Left lobe of liver (tissue), 2 donors: Measurements from ENCODE around the gene EAPP. TPM values are rescaled to one million over a fixed set of nuclear protein-coding genes. Genes with fewer than 3 reads are reported as not detected.
"Not testable (repeated sequence)": the region's sequence is repeated elsewhere in the genome, so short reads cannot be mapped to it uniquely, and the experiment has no call there.

Experiments
- ATAC-seq: fragments of 200-7000 bp; cut with Tn5 transposase; one replicate; pipeline ENCODE4 v1.9.1; 2020; ENCODE audit warnings: mild to moderate bottlenecking, moderate library complexity
- DNase-seq: peaks from one replicate; pipeline ENCODE4 v3.0.0-alpha.2; 2020; ENCODE audit warnings: low spot score
- total RNA-seq: library from RNA; stranded (reverse); gene quantifications from one replicate; pipeline ENCODE4 v1.2.1, GENCODE V29; 2021
- donor health status: DM: no; HTN: no; CAD: no; lungs with moderate emphysema.
- donor health status: DM: no; HTN: yes; CAD: no.

The EAPP gene
- 15.5 TPM for total RNA-seq

GRCh38 chr14:34539407-34540180, at the start of gene EAPP:
Gene EAPP (minus strand): TSS chr14:34539701. CDS start chr14:34539628, 73 bp downstream.
- ATAC-seq (peak; percentile 99), DNase-seq (peak; percentile 99)

- no peak for DNase-seq
- no peak for ATAC-seq
Measured at GRCh38 chr14:34583525-34583924, 44.0 kb upstream of the EAPP start.

GRCh38 chr14:34582117-34582680, 42.7 kb upstream of the EAPP start:
- DNase-seq (no peak), ATAC-seq (no peak)

GRCh38 chr14:34580381-34580780, 40.9 kb upstream of the EAPP start:
- ATAC-seq (no peak), DNase-seq (peak; percentile 18)

- DNase-seq (no peak), ATAC-seq (no peak)
Measured at GRCh38 chr14:34571771-34572170, 32.3 kb upstream of the EAPP start.

- ATAC-seq (no peak), DNase-seq (no peak)
Measured at GRCh38 chr14:34569750-34570149, 30.2 kb upstream of the EAPP start.

GRCh38 chr14:34568803-34569202, 29.3 kb upstream of the EAPP start:
- no peak for DNase-seq
- ATAC-seq = no peak

GRCh38 chr14:34562776-34563150, 23.3 kb upstream of the EAPP start:
- no peak for DNase-seq
- ATAC-seq = no peak

- DNase-seq, ATAC-seq: not testable (repeated sequence)
Measured at GRCh38 chr14:34562037-34562775, 22.7 kb upstream of the EAPP start.

- peak; percentile 89 for ATAC-seq
- DNase-seq = not testable (repeated sequence)
Measured at GRCh38 chr14:34556498-34556829, 17.0 kb upstream of the EAPP start.

- DNase-seq = not testable (repeated sequence)
- peak; percentile 76 for ATAC-seq
Measured at GRCh38 chr14:34555583-34556497, 16.3 kb upstream of the EAPP start.

- no peak for ATAC-seq
- no peak for DNase-seq
Measured at GRCh38 chr14:34554540-34555250, 15.2 kb upstream of the EAPP start.

- DNase-seq, ATAC-seq: not testable (repeated sequence)
Measured at GRCh38 chr14:34549276-34549966, 9.9 kb upstream of the EAPP start.

- ATAC-seq = no peak
- DNase-seq = no peak
Measured at GRCh38 chr14:34548472-34548981, 9.0 kb upstream of the EAPP start.

GRCh38 chr14:34547136-34547520, 7.6 kb upstream of the EAPP start:
- not testable (repeated sequence) for DNase-seq
- peak; percentile 5 for ATAC-seq

- peak; percentile 89 for ATAC-seq
Measured at GRCh38 chr14:34546272-34547135, 7.0 kb upstream of the EAPP start.

GRCh38 chr14:34540181-34541059, 919 bp upstream of the EAPP start:
- ATAC-seq, DNase-seq: not testable (repeated sequence)

More at GRCh38 chr14:34546272-34547135, 7.0 kb upstream of the EAPP start:
- not testable (repeated sequence) for DNase-seq
